Measurements from ENCODE around the gene RFT1.

RFT1 gene

GRCh38 chr3:53101956-53102355 lies 28.3 kb downstream of the RFT1 start:
- no peak for TF ChIP-seq CTCF (IDR thresholded peaks at IDR 0.05)

GRCh38 chr3:53100818-53101466 lies 29.3 kb downstream of the RFT1 start:
- no peak for TF ChIP-seq CTCF (IDR thresholded peaks at IDR 0.05)

- TF ChIP-seq CTCF (IDR thresholded peaks at IDR 0.05) = no peak
Measured at GRCh38 chr3:53097887-53098286, 32.3 kb downstream of the RFT1 start.

- TF ChIP-seq CTCF (IDR thresholded peaks at IDR 0.05) = no peak
Measured at GRCh38 chr3:53092942-53093341, 37.3 kb downstream of the RFT1 start.

- TF ChIP-seq CTCF (IDR thresholded peaks at IDR 0.05) = no peak
Measured at GRCh38 chr3:53092216-53092615, 38.0 kb downstream of the RFT1 start.

GRCh38 chr3:53091011-53091410 lies 39.2 kb downstream of the RFT1 start:
- no peak for TF ChIP-seq CTCF (IDR thresholded peaks at IDR 0.05)

- no peak for TF ChIP-seq CTCF (IDR thresholded peaks at IDR 0.05)
Measured at GRCh38 chr3:53089511-53089910, 40.7 kb downstream of the RFT1 start.

- no peak for TF ChIP-seq CTCF (IDR thresholded peaks at IDR 0.05)
Measured at GRCh38 chr3:53085476-53085875, 44.8 kb downstream of the RFT1 start.

Data from LNCAP (cell line).